ENCODE measurements around the gene CC2D1B. TPM values are rescaled to one million over a fixed set of nuclear protein-coding genes. Genes with fewer than 3 reads are reported as not detected.

The CC2D1B gene
- total and polyA plus RNA-seq, 8 donors: 23.6 to 49.1 (median 29.2) TPM

DNA sequence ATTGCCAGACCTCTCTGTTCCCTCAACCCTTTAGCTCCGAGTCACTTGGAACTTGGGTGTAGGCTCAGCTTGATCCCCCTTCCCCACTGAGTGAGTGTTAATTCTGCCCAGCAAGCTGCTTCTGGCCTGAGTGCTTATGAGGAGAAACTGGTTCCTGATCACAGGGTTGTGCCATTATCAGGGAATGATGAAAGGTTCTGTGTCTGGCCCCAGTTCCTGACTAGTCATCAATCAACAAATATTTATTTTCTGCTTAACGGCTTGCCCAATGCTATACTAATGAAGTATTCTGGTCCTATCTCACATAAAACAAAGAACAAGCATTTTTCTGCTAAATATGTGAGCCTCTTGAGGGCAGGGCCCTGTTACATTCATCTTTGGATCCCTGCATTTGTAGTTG, 20.8 kb downstream of the CC2D1B start:
- intact Hi-C loops (cut with DNase I): no loop called here
- Histone ChIP-seq H3K27me3 (no peaks in the 10 kb centered on the region), H3K9me3 (no peaks in the 10 kb centered on the region), H3K4me3 (no peak overlapping the region), H3K36me3 (peaks cover 0 to 4% of the 10 kb centered on the region in 2 donors), H3K4me1 (peaks cover 0 to 3% of the 10 kb centered on the region in 2 donors), H3K27ac (no peak overlapping the region)
- ATAC-seq (no peak), DNase-seq (no peak)
- TF ChIP-seq, protein P1, sequence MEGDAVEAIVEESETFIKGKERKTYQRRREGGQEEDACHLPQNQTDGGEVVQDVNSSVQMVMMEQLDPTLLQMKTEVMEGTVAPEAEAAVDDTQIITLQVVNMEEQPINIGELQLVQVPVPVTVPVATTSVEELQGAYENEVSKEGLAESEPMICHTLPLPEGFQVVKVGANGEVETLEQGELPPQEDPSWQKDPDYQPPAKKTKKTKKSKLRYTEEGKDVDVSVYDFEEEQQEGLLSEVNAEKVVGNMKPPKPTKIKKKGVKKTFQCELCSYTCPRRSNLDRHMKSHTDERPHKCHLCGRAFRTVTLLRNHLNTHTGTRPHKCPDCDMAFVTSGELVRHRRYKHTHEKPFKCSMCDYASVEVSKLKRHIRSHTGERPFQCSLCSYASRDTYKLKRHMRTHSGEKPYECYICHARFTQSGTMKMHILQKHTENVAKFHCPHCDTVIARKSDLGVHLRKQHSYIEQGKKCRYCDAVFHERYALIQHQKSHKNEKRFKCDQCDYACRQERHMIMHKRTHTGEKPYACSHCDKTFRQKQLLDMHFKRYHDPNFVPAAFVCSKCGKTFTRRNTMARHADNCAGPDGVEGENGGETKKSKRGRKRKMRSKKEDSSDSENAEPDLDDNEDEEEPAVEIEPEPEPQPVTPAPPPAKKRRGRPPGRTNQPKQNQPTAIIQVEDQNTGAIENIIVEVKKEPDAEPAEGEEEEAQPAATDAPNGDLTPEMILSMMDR (IDR thresholded peaks at IDR 0.05): no peak

DNA sequence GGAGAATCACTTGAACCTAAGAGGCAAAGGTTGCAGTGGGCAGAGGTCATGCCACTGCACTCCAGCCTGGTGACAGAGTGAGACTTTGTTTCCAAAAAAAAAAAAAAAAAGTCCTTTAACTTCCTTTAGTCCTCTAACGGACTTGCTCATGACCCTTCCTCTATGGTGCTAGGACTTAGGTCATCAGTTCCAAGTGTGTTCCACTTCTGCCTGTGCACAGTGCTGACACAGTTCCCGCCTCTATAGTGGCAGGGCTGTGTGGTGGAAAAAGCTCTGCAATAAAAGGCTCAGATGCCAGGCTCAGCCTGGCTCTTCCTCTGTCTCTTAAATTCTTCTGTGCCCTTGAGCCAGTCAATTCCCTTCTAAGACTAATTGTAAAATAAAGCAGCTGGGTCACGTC, 22.0 kb downstream of the CC2D1B start:
- TF ChIP-seq, protein P1 (IDR thresholded peaks at IDR 0.05): no peak
- no peaks in the 10 kb centered on the region for H3K36me3 ChIP-seq
- H3K27me3 ChIP-seq: no peaks in the 10 kb centered on the region
- peak; percentile 53 for ATAC-seq
- H3K9me3 ChIP-seq: no peaks in the 10 kb centered on the region
- no peak overlapping the region for H3K27ac ChIP-seq
- no peak for DNase-seq
- H3K4me1 ChIP-seq: peaks cover 0 to 2% of the 10 kb centered on the region in 2 donors
- intact Hi-C loops (cut with DNase I): no loop called here
- H3K4me3 ChIP-seq: no peak overlapping the region

DNA sequence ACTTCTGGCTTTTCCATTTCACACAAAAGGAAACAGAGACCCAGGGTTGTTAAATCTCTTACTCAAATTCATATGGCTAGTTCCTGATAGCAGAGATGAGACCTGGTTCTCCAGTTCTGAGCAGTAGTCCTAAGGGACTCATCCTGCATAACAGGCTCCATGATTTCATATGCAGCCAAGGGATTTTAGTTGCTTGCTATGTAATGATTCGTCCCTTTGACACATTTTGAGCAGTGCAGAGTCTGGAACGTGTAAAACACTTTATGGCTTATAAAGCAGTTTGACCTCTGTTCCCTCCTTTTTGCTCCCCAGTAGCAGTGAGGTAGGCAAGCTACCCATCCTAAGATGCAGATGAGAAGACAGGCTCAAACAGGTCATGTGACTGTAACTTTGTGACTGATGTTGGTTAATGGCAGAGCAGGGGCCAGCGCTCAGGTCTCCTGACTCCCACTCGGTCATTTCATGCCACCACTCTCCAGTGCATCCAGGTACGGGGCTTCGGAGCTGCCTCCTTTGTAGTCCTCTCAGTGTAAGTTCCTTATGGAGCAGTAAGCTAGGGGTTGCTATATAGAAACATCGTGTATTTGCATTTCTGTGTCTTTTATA, 24.2 kb downstream of the CC2D1B start:
- intact Hi-C loops (cut with DNase I): no loop called here
- ATAC-seq (no peak), DNase-seq (no peak)
- Histone ChIP-seq H3K9me3 (no peaks in the 10 kb centered on the region), H3K4me3 (no peak overlapping the region), H3K27ac (no peak overlapping the region), H3K36me3 (no peaks in the 10 kb centered on the region), H3K27me3 (no peaks in the 10 kb centered on the region), H3K4me1 (no peaks in the 10 kb centered on the region)
- TF ChIP-seq, protein P1 (IDR thresholded peaks at IDR 0.05): no peak

DNA sequence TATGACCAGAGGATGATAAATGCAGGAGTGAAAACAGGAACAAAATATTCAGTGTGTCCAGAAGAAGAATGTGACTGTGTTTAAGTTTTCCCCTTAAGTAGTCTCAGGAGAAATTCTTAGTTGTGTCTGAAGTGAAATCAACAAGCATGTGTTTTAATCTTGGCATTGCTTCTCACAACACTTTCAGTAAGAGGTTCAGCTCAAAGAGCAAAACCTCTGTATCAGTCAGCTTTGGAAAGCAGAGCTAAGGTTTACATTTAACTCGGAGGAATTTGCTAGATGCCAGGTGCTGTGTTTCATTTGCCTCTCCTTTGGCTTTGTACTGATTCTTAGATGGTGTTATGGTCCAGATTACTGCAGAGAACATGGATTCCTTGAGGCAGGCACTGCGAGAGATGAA, 28.6 kb downstream of the CC2D1B start:
- H3K4me1 ChIP-seq: no peaks in the 10 kb centered on the region
- H3K9me3 ChIP-seq: no peaks in the 10 kb centered on the region
- ATAC-seq (no peak), DNase-seq (no peak)
- TF ChIP-seq, protein P1 (IDR thresholded peaks at IDR 0.05): no peak
- H3K4me3 ChIP-seq: no peak overlapping the region
- no peaks in the 10 kb centered on the region for H3K27me3 ChIP-seq
- no peak overlapping the region for H3K27ac ChIP-seq
- intact Hi-C loops (cut with DNase I): no loop called here
- peaks cover 0 to 3% of the 10 kb centered on the region in 2 donors for H3K36me3 ChIP-seq

DNA sequence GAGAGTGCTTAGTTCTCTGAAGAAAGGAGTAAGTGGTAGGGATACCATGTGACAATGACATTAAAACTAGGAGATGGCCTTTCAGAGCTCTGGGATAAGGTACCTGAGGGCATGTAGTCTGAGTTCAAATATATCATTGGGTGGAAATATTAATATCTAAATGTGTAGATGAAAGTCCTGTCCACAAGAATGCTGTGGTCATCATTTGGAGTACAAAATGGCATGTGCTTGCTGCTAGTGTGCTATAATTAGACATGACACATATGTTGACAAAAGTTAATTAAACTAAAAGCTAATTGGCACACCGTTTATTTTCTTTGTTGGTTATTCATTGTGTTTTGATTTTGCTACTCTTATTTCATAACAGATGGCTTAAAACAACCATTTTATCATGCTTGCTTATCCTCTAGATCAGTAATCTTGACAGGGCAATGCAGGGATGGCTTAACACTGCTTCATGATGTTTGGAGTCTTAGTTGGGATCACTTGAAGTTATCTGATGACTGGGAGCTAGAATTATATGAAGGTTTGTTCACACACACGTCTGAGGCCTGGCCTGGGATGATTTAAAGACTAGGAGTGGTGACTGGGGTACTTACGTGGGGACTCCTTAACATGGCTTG, 31.0 kb downstream of the CC2D1B start:
- no peaks in the 10 kb centered on the region for H3K4me1 ChIP-seq
- no peaks in the 10 kb centered on the region for H3K27me3 ChIP-seq
- TF ChIP-seq, protein P1 (IDR thresholded peaks at IDR 0.05): no peak
- ATAC-seq: no peak
- DNase-seq: no peak
- no peak overlapping the region for H3K4me3 ChIP-seq
- H3K9me3 ChIP-seq: no peaks in the 10 kb centered on the region
- peaks cover 0 to 3% of the 10 kb centered on the region in 2 donors for H3K36me3 ChIP-seq
- H3K27ac ChIP-seq: no peak overlapping the region
- intact Hi-C loops (cut with DNase I): no loop called here
